KOPT-K1 (cell line): ENCODE measurements around the gene AGO4.

Experiments
- H3K27ac ChIP-seq: fragments of 200-600 bp; sonication (generic); 2 replicates; pipeline ENCODE4 v1.5.1; 2016; ENCODE audit warnings: antibody characterized with exemption, mild to moderate bottlenecking, low read depth, low read length; ENCODE audit not compliant: poor library complexity, severe bottlenecking
- H3K36me3 ChIP-seq: fragments of 200-600 bp; sonication (generic); 2 replicates; pipeline ENCODE4 v1.5.1; 2017; ENCODE audit warnings: antibody characterized with exemption, mild to moderate bottlenecking, low read length, moderate library complexity; ENCODE audit not compliant: insufficient read depth
- H3K9me3 ChIP-seq: fragments of 200-600 bp; sonication (generic); 2 replicates; pipeline ENCODE4 v1.5.1; 2017; ENCODE audit warnings: antibody characterized with exemption, low read length, mild to moderate bottlenecking; ENCODE audit not compliant: insufficient read depth, poor library complexity, severe bottlenecking

Gene AGO4

DNA sequence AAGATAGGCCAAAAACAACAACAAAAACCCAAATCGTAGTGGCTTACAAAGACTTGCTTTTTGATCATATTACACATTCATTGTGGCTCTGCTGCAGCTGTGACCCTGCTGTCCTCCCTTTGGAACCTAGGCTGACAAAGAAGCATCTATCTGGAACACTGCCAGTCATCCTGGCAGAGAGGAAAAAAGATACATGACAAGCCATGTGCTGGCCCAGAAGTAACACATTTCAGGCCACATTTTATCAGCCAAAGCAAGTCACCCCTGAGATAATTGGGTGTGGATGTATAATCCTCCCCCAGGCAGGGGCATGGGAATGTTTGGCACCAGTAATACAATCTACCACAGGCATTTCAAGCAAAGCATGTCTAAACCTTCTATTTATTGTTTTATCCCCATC is 38.0 kb downstream of the AGO4 start:
- H3K27ac ChIP-seq, result no peak overlapping the region
- no peaks in the 10 kb centered on the region for H3K9me3 ChIP-seq
- peaks cover 37% of the 10 kb centered on the region for H3K36me3 ChIP-seq

GRCh38 chr1:35847935-35848565 is 40.2 kb downstream of the AGO4 start:
- Histone ChIP-seq H3K27ac (no peak overlapping the region), H3K9me3 (no peaks in the 10 kb centered on the region), H3K36me3 (peaks cover 25% of the 10 kb centered on the region)

GRCh38 chr1:35850051-35850450 is 42.2 kb downstream of the AGO4 start:
- Histone ChIP-seq H3K36me3 (peaks cover 30% of the 10 kb centered on the region), H3K27ac (no peak overlapping the region)

GRCh38 chr1:35850716-35851115 is 42.9 kb downstream of the AGO4 start:
- Histone ChIP-seq H3K36me3 (peaks cover 25% of the 10 kb centered on the region), H3K27ac (no peak overlapping the region), H3K9me3 (no peaks in the 10 kb centered on the region)

More at GRCh38 chr1:35850051-35850450, 42.2 kb downstream of the AGO4 start:
- H3K9me3 ChIP-seq, result no peaks in the 10 kb centered on the region

- no peaks in the 10 kb centered on the region for H3K9me3 ChIP-seq
- no peak overlapping the region for H3K27ac ChIP-seq
- H3K36me3 ChIP-seq, result peaks cover 25% of the 10 kb centered on the region
Observed at GRCh38 chr1:35851132-35851869, 43.5 kb downstream of the AGO4 start.

- H3K27ac ChIP-seq, result no peak overlapping the region
- no peaks in the 10 kb centered on the region for H3K9me3 ChIP-seq
- peaks cover 25% of the 10 kb centered on the region for H3K36me3 ChIP-seq
Observed at GRCh38 chr1:35852241-35852640, 44.4 kb downstream of the AGO4 start.

GRCh38 chr1:35854989-35855700 is 47.3 kb downstream of the AGO4 start:
- Histone ChIP-seq H3K9me3 (no peaks in the 10 kb centered on the region), H3K27ac (no peak overlapping the region), H3K36me3 (peaks cover 23% of the 10 kb centered on the region)

DNA sequence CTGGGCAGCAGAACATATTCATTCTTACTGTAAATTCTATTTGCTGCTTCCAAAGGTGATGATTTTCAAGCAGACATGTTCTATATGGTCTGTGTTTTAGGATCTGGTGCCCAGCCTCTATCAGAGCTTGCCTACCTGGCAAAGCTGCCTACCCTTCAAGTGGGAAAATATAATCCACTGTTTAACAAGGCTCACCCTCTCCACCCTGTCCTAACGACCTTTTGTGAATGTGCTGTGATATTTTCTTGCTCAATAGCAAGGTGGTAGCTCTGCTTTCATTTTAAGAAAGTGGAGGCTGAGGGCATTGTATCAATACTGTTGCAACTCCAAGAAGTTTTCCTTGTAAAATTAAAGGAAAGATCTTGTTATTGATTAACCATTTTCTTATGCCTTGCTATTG is 49.1 kb downstream of the AGO4 start:
- Histone ChIP-seq H3K36me3 (peaks cover 8% of the 10 kb centered on the region; the same call in 1 of the 2 replicates), H3K27ac (no peak overlapping the region), H3K9me3 (no peaks in the 10 kb centered on the region)

DNA sequence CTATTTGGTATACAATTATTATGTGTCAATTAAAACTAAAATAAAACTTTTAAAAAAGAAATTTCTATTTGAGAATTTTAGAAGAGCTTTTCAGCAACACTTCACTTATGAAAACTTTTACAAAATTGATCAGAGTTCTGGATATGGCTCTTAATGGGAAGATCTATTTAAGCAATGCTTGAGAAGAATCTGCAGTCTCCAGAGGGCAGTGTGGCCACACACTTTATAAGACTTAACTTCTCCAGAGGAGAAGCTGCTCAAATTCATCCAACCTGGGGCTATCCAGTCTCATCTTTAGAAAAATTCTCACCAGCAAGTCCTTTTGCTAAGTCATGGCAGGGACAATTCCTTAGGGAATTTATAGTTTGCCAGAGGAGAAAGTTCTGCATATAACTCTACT is 50.0 kb downstream of the AGO4 start:
- Histone ChIP-seq H3K27ac (no peak overlapping the region), H3K9me3 (no peaks in the 10 kb centered on the region), H3K36me3 (peaks cover 8% of the 10 kb centered on the region; the same call in 1 of the 2 replicates)

DNA sequence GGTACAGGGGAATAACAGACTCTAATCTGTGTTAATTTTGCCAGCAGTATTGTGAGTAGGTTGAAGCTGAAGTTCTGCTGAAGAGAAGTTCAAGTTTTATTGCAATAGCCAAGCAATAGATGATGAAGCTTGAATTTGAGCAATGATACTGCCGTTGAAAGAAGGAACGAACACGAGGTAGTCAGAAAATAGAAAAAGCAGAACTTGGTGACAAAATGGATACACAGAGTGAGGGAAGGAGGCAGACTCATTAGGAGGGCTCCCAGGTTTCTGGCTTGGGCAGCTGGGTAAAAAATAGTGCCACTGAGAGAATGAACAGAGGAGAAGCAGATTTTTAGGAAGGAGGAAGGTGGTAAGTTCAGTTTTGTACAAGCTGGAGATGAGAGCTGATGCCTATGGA is 52.9 kb downstream of the AGO4 start:
- Histone ChIP-seq H3K36me3 (no peaks in the 10 kb centered on the region), H3K27ac (no peak overlapping the region), H3K9me3 (no peaks in the 10 kb centered on the region)

DNA sequence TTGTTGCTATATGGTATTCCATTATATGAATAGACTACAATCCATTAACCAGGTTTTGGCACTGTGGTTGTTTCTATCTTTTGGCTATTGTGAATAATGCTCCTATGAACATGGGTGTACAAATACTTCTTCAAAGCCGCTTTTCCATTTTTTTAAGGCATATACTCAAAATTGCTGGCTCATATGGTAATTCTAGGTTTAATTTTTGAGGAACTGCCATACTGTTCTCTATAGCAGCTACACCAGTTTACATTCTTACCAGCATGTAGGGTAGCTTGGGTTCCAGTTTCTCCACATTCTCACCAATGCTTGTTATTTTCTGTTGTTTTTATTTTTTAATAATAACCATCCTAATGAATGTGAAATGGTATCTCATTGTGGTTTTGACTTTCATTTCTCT is 55.3 kb downstream of the AGO4 start:
- Histone ChIP-seq H3K27ac (no peak overlapping the region), H3K9me3 (no peaks in the 10 kb centered on the region), H3K36me3 (no peaks in the 10 kb centered on the region)

GRCh38 chr1:35863881-35864625 is 56.2 kb downstream of the AGO4 start:
- H3K9me3 ChIP-seq, result no peaks in the 10 kb centered on the region
- no peak overlapping the region for H3K27ac ChIP-seq
- no peaks in the 10 kb centered on the region for H3K36me3 ChIP-seq

DNA sequence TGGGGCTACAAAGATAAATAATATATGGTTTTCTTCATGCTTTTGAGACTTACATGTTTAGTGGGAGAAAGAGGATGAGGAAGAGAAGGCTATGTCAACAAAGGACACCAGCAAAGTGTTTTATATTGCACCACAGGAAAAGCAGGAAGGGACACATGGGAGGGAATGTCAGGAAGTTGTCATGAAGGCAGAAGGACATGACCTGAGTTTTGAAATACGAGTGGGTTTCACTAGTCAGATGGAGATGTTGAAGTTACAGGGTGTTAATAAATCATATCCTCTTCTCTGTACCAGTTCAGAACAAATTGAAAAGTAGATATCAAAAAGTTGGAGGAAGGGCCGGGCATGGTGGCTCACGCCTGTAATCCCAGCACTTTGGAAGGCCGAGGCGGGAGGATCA is 57.0 kb downstream of the AGO4 start:
- Histone ChIP-seq H3K9me3 (no peaks in the 10 kb centered on the region), H3K27ac (no peak overlapping the region), H3K36me3 (no peaks in the 10 kb centered on the region)

GRCh38 chr1:35866991-35867390 is 59.2 kb downstream of the AGO4 start:
- Histone ChIP-seq H3K36me3 (no peaks in the 10 kb centered on the region), H3K27ac (no peak overlapping the region), H3K9me3 (no peaks in the 10 kb centered on the region)
